ENCODE data around the gene PAPPA2.

Gene PAPPA2

GRCh38 chr1:176803042-176803441, 340.1 kb downstream of the PAPPA2 start:
- no peak for DNase-seq (ENCODE audit: low spot score)

GRCh38 chr1:176803596-176803995, 340.6 kb downstream of the PAPPA2 start:
- DNase-seq (ENCODE audit: low spot score), result no peak

- DNase-seq (ENCODE audit: low spot score), result no peak
Observed at GRCh38 chr1:176809292-176809691, 346.3 kb downstream of the PAPPA2 start.

GRCh38 chr1:176811511-176812288, 348.7 kb downstream of the PAPPA2 start:
- DNase-seq (ENCODE audit: low spot score), result no peak

- no peak for DNase-seq (ENCODE audit: low spot score)
Observed at GRCh38 chr1:176815621-176816020, 352.6 kb downstream of the PAPPA2 start.

GRCh38 chr1:176816232-176816631, 353.3 kb downstream of the PAPPA2 start:
- no peak for DNase-seq (ENCODE audit: low spot score)

GRCh38 chr1:176820391-176821031, 357.5 kb downstream of the PAPPA2 start:
- DNase-seq (ENCODE audit: low spot score), result peak; percentile 51

- DNase-seq (ENCODE audit: low spot score), result no peak
Observed at GRCh38 chr1:176826265-176826664, 363.3 kb downstream of the PAPPA2 start.

- DNase-seq (ENCODE audit: low spot score), result no peak
Observed at GRCh38 chr1:176829261-176829660, 366.3 kb downstream of the PAPPA2 start.

GRCh38 chr1:176831150-176831549, 368.2 kb downstream of the PAPPA2 start:
- no peak for DNase-seq (ENCODE audit: low spot score)

GRCh38 chr1:176837708-176838107, 374.7 kb downstream of the PAPPA2 start:
- no peak for DNase-seq (ENCODE audit: low spot score)

- DNase-seq (ENCODE audit: low spot score), result no peak
Observed at GRCh38 chr1:176838276-176838995, 375.5 kb downstream of the PAPPA2 start.

- no peak for DNase-seq (ENCODE audit: low spot score)
Observed at GRCh38 chr1:176839216-176839615, 376.2 kb downstream of the PAPPA2 start.

GRCh38 chr1:176841238-176841637, 378.3 kb downstream of the PAPPA2 start:
- no peak for DNase-seq (ENCODE audit: low spot score)

- peak; percentile 83 for DNase-seq (ENCODE audit: low spot score)
Observed at GRCh38 chr1:176843352-176844297, 380.6 kb downstream of the PAPPA2 start.

- DNase-seq (ENCODE audit: low spot score), result peak; percentile 28
Observed at GRCh38 chr1:176847052-176847451, 384.1 kb downstream of the PAPPA2 start.

- DNase-seq (ENCODE audit: low spot score), result no peak
Observed at GRCh38 chr1:176849281-176849680, 386.3 kb downstream of the PAPPA2 start.

- no peak for DNase-seq (ENCODE audit: low spot score)
Observed at GRCh38 chr1:176850871-176851270, 387.9 kb downstream of the PAPPA2 start.

GRCh38 chr1:176852124-176852523, 389.1 kb downstream of the PAPPA2 start:
- no peak for DNase-seq (ENCODE audit: low spot score)

- no peak for DNase-seq (ENCODE audit: low spot score)
Observed at GRCh38 chr1:176853503-176853902, 390.5 kb downstream of the PAPPA2 start.

GRCh38 chr1:176854121-176854520, 391.1 kb downstream of the PAPPA2 start:
- no peak for DNase-seq (ENCODE audit: low spot score)

Measured in AG08395 (cell line).